G401 (cell line): ENCODE measurements around the gene PARD3B. TPM values are rescaled to one million over a fixed set of nuclear protein-coding genes. Genes with fewer than 3 reads are reported as not detected.

ENCODE experiments used
- DNase-seq: peaks from one replicate; pipeline ENCODE4 v3.0.0-alpha.2; 2015; ENCODE audit warnings: low spot score
- in situ Hi-C: cut with HindIII; loops from 2 replicates; pipeline ENCODE4 v1.10.0; 2016; ENCODE audit warnings: low sequenced_read_pairs, mixed read lengths
- total RNA-seq: library from RNA; depleted of rRNA; stranded (reverse); fragments of >200 nt; shearing (Covaris generic); gene quantifications from 2 replicates; pipeline ENCODE4 v1.2.3, GENCODE V29; 2014

PARD3B gene
- total RNA-seq, 1 experiment from 2014 or later = 2.2 TPM

GRCh38 chr2:205555566-205556230 is 1010.4 kb downstream of the PARD3B start:
- in situ Hi-C loops = no loop called here
- DNase-seq = no peak

- no peak for DNase-seq
- in situ Hi-C loops = no loop called here
These were observed 1011.1 kb downstream of the PARD3B start for GRCh38 chr2:205556357-205556756.

- in situ Hi-C loops = no loop called here
- no peak for DNase-seq
These were observed 1011.7 kb downstream of the PARD3B start for GRCh38 chr2:205556841-205557539.

- DNase-seq = no peak
- in situ Hi-C loops = no loop called here
These were observed 1012.6 kb downstream of the PARD3B start for GRCh38 chr2:205557873-205558272.

GRCh38 chr2:205561441-205561840 is 1016.2 kb downstream of the PARD3B start:
- no peak for DNase-seq
- in situ Hi-C loops = no loop called here

GRCh38 chr2:205563646-205564045 is 1018.4 kb downstream of the PARD3B start:
- in situ Hi-C loops = no loop called here
- DNase-seq = no peak

DNA sequence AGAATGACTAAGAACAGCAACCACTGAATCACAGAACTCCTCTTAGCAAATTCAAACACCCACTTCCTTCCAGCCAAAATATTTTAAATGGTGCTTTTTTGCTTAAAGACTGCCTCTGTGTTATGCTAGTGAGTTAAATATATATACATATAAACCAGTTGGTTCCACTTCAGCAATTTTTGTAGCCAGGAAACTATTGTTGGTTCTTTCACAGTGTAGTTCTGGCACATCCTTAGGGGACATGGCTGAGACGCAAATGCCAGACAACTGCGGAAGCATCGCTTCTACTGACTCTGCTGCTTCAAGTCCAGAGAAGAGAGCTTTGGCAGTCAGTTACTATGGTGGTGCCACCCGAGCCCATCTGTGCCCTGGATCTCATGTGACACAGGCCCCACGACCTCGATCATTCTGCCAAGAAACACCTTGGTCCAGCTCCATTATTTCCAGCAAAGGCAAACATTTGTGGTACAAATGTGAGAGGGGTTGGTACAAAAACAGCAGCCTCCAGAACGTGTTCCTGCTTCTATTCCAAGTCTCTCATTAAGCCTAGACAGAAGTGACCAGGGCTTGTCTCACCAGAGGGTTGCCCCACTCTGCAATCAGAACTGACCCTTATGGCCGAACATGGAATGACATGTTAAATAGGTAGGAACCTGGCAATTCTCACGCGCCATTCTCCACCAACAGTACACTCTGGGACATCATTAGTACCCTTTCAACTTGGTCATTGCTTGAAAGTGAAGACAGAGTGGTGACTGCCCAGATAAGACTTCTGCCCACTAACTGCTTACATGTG is 1019.3 kb downstream of the PARD3B start:
- in situ Hi-C loops = no loop called here
- peak; percentile 51 for DNase-seq

- in situ Hi-C loops = no loop called here
- DNase-seq = no peak
These were observed 1019.9 kb downstream of the PARD3B start for GRCh38 chr2:205565142-205565522.

GRCh38 chr2:205566606-205567168 is 1021.4 kb downstream of the PARD3B start:
- no peak for DNase-seq
- in situ Hi-C loops = no loop called here

DNA sequence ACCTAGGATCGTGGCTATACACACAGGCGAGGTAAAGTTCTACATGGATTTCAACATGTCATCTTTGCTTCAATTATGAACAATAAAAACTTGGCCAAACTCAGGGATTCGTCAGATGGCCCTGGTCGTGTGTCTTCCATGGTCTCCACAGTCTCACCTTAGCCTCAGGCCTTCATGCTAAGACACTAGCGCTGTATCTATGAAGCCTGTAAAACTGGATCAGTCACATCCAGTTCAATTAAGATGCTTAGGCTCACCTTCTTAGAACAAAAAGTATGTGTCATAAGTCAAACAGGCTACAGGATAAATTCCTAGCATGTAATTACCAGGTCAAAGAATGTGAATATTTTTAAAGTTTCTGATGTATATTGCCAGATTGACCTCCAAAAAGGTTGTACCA is 1023.3 kb downstream of the PARD3B start:
- DNase-seq = no peak
- in situ Hi-C loops = no loop called here

DNA sequence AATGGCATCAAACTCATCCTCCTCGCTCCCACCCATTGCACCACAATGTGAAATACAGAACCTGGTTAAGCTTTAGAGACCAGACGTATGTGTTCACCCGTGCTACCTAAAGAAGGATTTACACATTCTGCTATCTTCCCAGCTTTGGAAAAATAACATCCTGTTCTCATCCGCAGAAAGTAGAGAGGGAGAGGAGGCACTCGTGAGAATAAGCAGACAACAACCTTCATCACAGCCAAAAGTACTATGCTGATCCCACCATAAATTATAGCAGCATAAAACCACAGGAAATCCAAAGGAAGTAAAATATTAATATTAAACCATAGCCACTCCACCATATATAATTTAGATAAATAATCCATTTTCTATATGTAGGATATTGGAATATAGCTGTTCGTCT is 1025.4 kb downstream of the PARD3B start:
- DNase-seq = no peak
- in situ Hi-C loops = no loop called here

- DNase-seq = no peak
- in situ Hi-C loops = no loop called here
These were observed 1026.2 kb downstream of the PARD3B start for GRCh38 chr2:205571360-205571959.

DNA sequence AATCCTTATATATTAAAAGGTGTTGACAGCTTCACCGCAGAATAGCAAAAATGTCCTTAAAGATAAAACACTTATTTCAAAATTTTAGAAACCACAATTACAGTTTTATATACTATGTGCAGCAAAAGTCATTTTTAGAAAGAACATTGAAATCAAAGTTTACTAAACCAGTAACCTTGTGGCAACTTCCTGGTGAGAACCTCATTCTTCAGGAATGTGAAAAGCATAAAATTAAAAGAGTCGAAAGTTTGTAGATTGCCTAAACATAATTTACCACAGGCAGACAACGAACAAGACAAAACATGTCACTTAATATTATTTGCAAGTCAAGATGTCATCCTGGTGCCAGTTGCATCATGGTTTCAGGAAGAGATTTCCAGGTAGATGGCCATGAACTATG is 1028.7 kb downstream of the PARD3B start:
- no peak for DNase-seq
- in situ Hi-C loops = no loop called here

GRCh38 chr2:205579335-205579734 is 1034.1 kb downstream of the PARD3B start:
- DNase-seq = no peak
- in situ Hi-C loops = no loop called here

GRCh38 chr2:205580212-205580987 is 1035.1 kb downstream of the PARD3B start:
- in situ Hi-C loops = no loop called here
- DNase-seq = no peak

DNA sequence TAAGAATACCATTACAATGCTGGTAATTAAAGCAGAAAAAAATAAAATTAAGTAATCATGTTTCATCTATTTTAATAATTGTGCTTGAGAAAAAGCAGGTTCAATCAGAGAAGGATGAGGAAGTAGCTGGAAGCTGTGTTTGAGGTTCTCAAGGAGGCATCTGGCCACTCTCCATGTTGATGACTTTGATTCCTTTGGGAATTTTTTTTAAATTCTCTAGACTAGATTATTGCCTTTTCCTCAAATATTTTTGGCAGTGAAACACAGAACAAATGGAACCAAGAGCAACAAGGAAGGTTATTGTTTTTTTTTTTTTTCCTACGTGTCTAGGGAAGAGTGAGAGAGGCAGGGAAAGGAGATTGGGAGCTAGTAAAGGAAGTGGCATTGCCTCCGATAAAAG is 1037.1 kb downstream of the PARD3B start:
- no peak for DNase-seq
- in situ Hi-C loops = no loop called here

DNA sequence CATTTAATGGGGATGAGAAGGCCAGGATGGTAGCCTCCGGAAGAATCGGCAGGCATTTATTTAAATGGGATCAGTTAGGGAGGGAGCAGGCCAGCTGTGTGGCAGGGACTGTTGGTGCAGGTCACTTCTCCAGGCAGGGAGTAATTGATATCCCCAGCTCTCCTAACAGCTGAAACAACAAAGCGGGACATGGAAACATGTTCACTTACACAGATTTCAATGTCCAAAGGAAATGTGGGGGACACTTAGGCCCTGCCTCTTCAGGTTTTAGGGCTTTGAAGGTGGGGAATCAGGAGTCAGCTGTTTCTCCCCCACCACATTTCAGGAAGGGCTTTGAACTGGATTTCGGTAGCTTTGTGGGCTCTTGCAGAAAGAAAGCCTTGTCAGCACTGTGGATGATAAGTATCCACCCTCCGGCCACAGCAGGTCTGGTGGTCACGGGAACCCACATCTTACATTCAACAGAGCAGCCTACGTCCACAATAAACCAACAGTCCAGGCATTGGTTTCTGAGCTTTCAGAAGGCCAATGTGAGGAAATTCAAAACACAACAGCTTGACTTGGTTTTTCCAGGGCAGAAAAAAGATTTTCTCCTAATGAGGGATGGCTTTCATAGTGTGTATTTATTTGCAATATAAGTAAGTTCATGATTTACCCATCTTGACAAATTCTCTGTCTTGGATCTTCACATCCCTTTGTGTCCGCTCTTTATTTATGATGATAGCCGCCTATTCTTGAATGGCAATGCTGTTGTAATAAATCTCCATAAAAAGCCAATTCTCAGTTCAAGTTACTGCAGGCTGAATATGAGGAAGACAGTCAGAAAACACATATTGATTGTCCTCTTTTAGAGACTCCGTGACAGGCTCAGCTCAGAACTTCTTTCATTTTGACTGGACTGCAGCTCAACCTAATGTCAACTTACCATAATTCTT is 1040.4 kb downstream of the PARD3B start:
- in situ Hi-C loops = no loop called here
- no peak for DNase-seq

- in situ Hi-C loops = no loop called here
- DNase-seq = no peak
These were observed 1041.4 kb downstream of the PARD3B start for GRCh38 chr2:205586626-205587025.
